GM18517 (cell line): ENCODE data around the gene GJA5.

Experiments
- ATAC-seq: cut with Tn5 transposase; IDR thresholded peaks from one replicate; pipeline ENCODE4 v1.9.1; 2021; ENCODE audit warnings: mild to moderate bottlenecking, moderate library complexity; ENCODE audit not compliant: unreplicated experiment

GJA5 gene

GRCh38 chr1:147762233-147763024 lies 2.0 kb upstream of the GJA5 start:
- ATAC-seq, result no peak

- no peak for ATAC-seq
Measured at GRCh38 chr1:147758379-147759100, 1.9 kb downstream of the GJA5 start.

DNA sequence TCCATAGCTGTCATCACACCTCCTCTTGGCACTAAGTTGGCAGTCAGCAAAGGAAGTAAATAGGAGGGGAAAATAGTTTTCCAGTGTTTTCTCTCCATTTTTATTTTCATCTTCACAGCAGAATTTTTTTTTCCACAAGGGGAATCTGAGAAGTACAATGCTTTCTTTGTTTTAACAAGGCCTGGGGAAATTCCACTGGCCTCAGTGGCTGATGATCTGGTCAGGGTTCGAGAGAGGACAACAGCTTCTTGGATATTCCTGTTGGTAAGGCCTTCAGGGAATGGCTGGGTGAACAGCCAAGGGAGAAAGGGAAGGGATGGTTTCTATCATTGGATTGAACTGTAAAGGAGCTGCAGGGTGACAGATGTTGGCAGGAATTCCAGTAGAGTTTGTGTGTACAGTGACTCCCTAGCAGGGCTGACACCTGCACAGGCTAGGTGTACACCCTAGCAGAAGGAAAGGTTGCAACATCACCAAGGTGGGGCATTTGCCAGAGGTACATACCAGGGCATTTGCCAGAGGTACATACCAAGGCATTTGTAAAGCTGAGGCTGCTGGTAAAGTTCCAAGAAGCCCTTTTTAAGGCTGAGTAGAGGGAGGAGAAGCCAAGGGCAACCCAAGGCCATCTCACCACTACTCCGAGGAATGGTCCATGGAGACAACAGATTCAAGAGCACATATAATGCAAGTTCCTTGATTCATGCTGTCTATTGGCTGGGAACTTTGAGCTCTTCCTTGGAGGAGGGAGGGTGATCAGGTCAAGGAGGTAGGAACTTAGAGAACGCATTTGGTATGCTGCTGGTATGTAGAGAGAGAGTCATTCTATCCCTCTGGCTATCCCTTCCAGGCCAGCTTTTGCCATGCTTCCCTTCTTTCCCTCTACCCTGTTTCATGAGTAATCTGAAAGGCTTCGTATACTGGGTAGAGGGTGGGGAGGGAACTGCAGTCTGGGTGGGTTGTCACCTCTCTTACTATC lies 3.1 kb downstream of the GJA5 start:
- no peak for ATAC-seq

DNA sequence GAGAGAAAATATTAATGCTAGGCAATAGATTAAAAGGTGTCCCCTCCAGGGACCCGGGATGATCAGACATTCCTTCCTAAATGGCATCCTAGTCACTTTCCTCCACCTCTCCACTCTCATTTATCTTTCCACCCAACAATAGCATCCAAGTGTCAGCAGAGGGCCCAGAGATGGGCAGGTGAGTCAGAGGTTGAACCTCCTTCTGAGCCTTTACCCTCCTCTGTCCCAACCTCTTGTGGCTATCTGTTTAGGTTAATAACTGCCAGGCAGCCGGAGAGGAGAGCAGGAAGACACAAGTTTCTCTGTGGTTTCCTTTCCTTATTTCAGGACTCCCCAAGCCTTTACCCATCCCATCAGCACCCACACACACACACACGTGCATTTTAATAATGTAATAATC lies 4.1 kb downstream of the GJA5 start:
- no peak for ATAC-seq

GRCh38 chr1:147754661-147755060 lies 5.7 kb downstream of the GJA5 start:
- ATAC-seq, result no peak

DNA sequence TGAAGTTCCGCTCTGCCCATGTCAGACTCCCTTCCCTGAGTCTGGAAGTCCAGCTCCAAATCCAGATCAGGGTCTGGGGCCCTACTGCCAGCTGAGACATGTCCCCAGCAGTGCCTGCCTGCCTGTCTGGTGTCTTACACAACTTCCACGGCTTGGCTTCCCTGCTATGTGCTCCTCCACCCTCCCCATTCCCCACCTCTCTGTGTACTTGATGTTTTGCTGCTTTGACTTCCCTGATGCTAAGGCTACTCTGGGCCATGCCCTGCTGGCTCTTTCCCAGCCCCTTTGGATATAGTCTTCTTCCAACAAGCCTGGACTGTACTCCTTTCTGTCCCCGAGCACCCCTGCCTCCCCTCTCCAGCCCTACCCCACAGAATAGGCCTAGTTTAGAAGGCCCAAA lies 7.3 kb downstream of the GJA5 start:
- no peak for ATAC-seq

- ATAC-seq, result no peak
Measured at GRCh38 chr1:147752511-147752910, 7.9 kb downstream of the GJA5 start.

- ATAC-seq, result no peak
Measured at GRCh38 chr1:147751346-147751745, 9.1 kb downstream of the GJA5 start.

DNA sequence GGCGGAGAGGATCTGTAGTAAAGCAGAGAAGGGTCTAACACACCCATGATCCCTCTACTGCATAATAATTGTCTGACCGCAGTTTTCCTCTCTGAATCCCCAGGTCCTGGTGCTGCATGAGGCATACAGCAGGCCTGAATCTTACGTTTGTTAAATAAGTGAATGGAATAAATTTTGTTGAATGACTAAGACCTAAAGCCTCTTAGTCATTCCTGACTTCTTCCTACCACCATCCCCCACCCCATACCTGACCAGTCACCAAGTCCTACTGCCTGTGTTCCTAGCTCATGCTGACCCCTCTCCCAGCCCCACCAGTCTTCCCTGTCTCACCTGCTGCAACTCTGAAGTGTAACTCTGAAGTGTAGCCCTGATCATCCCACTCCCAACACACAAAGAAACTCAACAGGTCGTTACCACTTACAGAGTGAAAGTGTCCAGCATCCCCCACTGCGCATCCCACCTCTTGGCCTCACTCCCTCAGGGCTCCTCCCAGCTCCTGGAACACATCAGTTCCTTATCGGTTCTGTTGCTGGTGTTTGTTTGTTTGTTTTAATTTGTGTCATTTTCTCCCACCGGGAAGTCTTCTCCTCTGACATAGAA lies 9.7 kb downstream of the GJA5 start:
- ATAC-seq, result no peak

DNA sequence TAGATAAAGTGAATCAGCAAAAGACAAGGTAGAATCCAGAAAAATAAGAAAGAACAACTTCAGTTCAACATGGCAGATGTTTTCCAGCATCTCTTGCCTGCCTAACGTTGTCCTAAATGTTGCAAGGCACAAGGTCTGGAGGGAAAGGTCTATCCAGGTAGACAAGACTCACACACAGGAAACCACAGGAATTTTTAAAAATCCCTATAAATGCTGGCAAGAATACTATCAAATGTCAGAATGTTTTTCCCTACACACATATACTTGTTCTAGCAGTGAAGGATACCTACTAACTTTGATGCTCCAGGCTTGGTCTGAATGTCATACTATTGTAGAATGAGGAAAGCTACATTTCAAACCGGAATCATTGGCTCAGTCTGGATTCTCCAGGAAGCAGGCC lies 10.6 kb downstream of the GJA5 start:
- ATAC-seq, result no peak

- ATAC-seq, result no peak
Measured at GRCh38 chr1:147748676-147749350, 11.6 kb downstream of the GJA5 start.

DNA sequence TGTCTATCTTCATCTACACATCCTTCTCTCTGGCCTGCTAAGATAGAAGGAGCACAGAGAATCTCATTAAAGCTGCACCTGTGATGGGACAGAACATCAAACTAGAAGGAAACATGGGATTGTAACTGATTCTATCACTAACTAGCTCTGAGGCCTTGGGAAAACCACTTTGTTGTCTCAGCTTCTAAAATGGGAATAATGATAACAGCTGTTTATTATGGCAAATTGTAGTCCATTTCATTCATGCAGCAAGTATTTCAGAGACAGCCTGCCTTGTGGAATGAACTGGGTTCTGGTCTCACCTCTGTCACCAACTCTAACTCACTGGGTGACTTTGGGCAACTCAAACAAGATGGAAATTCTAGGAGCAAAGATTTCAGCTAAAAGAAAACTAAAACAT lies 12.4 kb downstream of the GJA5 start:
- ATAC-seq, result no peak

- no peak for ATAC-seq
Measured at GRCh38 chr1:147745271-147745670, 15.1 kb downstream of the GJA5 start.

DNA sequence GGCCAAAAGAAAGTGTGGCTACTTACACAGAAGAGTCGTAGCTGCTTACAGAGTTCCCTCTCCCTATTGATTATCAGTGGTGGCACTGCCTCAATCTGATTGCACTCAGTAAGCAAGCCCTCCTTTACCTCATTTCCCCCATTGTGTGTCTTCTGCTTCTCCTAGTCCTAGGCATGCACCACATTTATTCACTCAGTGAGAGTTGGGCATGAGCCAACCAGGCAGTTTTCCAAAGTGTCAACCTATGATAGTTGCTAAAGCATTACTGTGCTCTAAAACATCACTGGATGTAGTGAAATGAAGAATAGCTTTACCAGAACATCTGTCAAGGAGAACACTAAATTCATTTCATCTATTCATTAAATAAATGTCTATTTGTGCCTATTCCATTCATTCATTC lies 19.3 kb downstream of the GJA5 start:
- ATAC-seq, result no peak

DNA sequence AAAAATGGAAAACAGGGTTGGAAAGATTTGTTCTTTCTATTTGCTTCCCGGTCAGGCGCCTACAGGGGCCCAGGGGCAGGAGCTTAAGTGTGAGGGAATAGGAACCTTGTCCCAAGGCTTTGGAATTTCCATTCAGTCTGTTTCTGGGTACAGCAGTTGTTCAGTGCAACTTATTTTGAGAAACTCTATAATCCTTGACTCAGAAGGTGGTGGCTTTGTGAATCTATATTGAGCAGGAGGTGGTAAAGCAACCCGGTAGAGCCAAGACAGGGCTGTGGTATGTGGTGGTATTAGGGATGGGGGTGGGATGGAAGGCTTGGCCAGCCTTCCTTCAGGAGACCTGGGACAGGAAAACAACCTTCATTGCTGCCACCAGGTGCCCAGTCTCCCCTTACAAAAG lies 20.0 kb downstream of the GJA5 start:
- ATAC-seq, result no peak

GRCh38 chr1:147738739-147739476 lies 21.5 kb downstream of the GJA5 start:
- ATAC-seq, result no peak

- ATAC-seq, result no peak
Measured at GRCh38 chr1:147738129-147738528, 22.3 kb downstream of the GJA5 start.

DNA sequence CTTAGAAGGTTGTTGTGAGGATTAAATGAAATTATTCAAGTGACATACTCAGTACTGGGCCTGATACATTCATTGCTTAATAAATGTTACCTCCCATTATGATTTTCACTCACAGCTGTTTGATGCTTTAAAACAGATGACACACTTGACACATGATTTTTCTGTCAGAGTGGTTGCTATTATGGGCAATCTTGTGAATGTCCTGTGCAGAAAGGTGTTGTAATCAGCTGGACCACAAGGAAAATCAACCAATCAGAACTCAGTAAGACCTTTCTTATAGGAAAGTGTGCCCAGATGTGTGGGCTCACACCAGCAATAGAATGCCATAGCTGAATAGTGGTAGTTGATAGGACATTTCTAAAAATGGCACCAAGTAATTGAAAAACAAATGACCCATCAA lies 23.5 kb downstream of the GJA5 start:
- no peak for ATAC-seq

GRCh38 chr1:147735423-147735822 lies 25.0 kb downstream of the GJA5 start:
- ATAC-seq, result no peak
